HEK293T (cell line): Measurements from ENCODE around the gene TMEM179.

Experiments used
- FOXK2 ChIP-seq: fragments of 450-650 bp; IDR thresholded peaks from 2 replicates; pipeline ENCODE4 v1.6.1; 2016; ENCODE audit warnings: mild to moderate bottlenecking
- FOXM1 ChIP-seq: fragments of 450-650 bp; IDR thresholded peaks from 2 replicates; pipeline ENCODE4 v1.6.1; 2017; ENCODE audit warnings: mild to moderate bottlenecking, borderline replicate concordance
- PKNOX1 ChIP-seq: fragments of 450-650 bp; IDR thresholded peaks from 2 replicates; pipeline ENCODE4 v1.6.1; 2016
- SUZ12 ChIP-seq: fragments of 450-650 bp; IDR thresholded peaks from 2 replicates; pipeline ENCODE4 v1.6.1; 2016; ENCODE audit warnings: mild to moderate bottlenecking

GRCh38 chr14:104654119-104654518 lies 49.5 kb upstream of the TMEM179 start:
- TF ChIP-seq PKNOX1 (no peak), FOXM1 (no peak), SUZ12 (no peak), FOXK2 (no peak)
